Limb (tissue), 2 donors: ENCODE measurements around the gene KITLG.
"Not testable (repeated sequence)": the region's sequence is repeated elsewhere in the genome, so short reads cannot be mapped to it uniquely, and the experiment has no call there.

Experiments used
- DNase-seq, 2 donors: peaks; one replicate each; pipeline ENCODE4 v3.0.0-alpha.2; 2016; ENCODE audit errors: extremely low spot score in 2 of 2

KITLG gene

GRCh38 chr12:88544991-88545980 is 35.0 kb downstream of the KITLG start:
- no peak for DNase-seq

GRCh38 chr12:88539893-88540292 is 40.4 kb downstream of the KITLG start:
- DNase-seq: no peak

- no peak for DNase-seq
These were observed 41.6 kb downstream of the KITLG start for GRCh38 chr12:88538697-88539096.

DNA sequence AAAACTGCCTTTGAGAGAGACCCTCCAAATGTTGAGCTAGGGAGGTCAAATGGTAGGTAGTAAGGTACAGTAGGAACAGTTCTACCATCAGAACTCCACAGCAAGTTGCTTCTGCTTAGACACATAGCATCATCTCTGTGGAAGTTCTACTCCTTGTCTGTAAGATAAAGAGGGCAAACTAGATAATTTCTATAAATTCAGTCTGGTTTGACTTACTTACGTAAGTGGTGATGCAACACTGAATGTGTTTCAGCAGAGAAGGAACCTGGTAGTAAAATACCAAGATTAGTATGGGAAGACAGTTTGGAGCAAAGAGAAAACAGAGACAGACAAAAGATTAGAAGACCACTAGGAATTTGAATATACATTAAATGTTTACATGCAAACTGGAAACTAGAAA is 42.0 kb downstream of the KITLG start:
- DNase-seq: no peak

DNA sequence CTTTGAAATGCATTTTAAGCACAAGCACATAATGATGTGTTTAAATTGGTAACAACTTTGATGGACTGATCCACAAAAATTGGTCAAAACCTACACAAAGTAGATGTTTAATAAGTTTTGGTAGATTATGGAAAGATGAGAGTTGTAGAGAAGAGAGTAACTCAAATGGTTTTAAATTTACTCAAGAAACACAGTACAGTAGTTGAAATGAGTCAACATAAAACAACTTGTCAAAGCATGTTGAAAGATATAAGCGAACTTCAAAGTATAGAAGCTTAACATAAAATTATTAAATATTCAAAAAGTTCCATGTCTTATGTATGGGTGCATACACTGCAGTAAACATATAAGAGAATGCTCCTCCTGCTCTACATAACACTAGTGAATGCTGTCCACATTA is 49.4 kb downstream of the KITLG start:
- no peak for DNase-seq

GRCh38 chr12:88529531-88530488 is 50.5 kb downstream of the KITLG start:
- DNase-seq: no peak

GRCh38 chr12:88522961-88523360 is 57.3 kb downstream of the KITLG start:
- no peak for DNase-seq

DNA sequence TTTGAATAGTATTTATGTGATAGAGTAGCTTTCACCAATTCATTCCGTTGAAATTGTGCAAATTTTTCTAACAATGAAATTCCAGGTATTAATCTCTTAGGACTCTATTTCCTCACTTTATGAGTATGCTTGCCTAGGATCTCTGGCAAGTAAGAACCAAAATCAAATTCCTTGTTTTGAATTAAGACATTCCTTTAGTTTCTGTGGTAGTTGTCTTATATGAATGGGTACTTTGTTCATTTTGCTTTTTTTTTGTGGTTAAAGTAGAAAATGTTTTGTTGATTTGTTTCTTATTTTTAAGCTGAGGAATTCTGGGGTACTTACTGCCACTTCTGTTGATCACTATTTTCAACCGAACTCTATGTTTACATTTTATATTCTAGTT is 59.8 kb downstream of the KITLG start:
- no peak for DNase-seq

GRCh38 chr12:88519802-88520435 is 60.4 kb downstream of the KITLG start:
- DNase-seq: no peak

DNA sequence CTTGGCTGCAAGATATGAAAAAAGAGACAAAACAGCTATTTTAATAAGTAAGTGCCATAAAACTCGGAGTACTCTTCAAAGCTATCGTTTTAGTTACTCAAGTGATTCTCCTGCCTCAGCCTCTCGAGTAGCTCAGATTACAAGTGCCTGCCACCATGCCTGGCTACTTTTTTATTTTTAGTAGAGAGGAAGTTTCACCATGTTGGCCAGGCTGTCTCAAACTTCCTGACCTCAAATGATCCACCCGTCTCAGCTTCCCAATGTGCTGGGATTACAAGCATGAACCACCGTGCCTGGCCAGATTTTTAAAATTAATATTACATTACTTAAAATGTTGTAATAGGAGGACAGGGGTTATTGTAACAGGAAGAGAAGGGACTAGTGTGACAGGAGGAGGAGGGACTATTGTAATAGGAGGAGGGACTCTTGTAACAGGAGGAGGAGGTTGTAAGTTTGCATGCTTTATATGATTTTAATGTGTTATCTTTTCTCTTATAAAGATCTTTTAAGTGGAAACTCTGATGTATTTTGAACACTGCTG is 61.3 kb downstream of the KITLG start:
- no peak for DNase-seq

DNA sequence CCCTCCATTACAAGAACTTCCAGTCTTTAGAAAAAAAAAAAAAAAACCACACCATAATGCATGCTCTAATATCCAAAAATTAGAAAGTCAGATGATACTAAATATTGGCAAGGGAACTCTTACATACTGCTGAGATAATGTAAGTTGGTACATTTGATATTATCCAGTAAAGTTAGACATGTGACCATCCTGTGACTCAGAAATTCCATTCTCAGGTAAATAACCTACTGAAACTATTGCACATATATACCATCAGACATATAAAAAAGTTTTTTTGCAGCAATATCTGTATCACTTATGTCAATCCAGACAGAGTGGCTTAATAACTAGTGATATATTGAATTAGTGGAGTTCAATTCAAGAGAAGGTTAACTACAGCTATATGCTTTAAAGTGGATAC is 63.5 kb downstream of the KITLG start:
- no peak for DNase-seq

DNA sequence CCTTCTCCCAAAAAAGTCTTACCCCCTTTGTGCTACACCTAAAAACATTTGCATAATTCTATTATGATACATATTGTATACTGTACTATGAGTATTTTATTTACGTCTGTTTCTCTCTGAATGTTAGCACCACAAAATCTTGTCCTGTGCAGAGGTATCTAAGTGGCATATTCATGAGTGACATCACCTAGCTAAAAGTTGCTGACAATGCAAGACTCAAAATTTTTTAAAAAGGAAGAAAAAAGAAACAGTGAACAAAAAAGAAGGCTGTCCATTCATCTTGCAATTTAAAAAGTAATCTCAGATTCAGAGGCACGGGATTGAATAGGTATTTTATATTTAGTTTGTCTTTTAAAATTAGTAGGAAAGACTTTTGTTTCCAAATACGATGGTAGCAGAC is 69.4 kb downstream of the KITLG start:
- no peak for DNase-seq

GRCh38 chr12:88509851-88510250 is 70.4 kb downstream of the KITLG start:
- no peak for DNase-seq

GRCh38 chr12:88509347-88509746 is 70.9 kb downstream of the KITLG start:
- DNase-seq: no peak

DNA sequence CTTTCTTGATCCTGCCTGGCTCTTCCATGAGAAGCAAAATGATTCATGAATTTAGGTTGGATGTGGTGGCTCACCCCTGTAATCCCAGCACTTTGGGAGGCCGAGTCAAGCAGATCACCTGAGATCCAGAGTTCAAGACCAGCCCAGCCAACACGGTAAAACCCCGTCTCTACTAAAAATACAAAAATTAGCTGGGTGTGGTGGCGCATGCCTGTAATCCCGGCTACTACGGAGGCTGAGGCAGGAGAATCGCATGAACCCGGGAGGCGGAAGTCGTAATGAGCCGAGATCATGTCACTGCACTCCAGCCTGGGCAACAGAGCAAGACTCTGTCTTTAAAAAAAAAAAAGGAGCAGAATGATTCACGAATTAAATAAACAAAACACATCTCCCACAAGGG is 72.4 kb downstream of the KITLG start:
- not testable (repeated sequence) for DNase-seq

DNA sequence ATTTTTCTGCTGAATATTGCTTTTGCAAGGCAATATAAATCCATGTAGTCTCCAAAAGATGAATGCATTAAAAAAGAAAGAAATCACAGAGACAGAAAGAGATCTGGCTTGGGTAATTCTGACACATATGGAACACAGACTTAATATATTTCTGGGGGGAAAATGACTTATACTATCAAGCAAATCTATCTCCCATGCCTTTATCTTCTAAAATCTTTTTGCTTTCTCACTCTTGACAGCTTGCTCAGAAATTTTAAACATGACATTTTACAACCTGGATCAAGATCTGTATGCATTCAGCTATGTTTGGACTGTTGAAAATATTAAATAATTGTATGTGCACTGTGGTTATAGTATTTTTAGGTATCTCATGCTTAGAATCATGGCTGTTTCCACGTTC is 73.0 kb downstream of the KITLG start:
- DNase-seq: no peak

DNA sequence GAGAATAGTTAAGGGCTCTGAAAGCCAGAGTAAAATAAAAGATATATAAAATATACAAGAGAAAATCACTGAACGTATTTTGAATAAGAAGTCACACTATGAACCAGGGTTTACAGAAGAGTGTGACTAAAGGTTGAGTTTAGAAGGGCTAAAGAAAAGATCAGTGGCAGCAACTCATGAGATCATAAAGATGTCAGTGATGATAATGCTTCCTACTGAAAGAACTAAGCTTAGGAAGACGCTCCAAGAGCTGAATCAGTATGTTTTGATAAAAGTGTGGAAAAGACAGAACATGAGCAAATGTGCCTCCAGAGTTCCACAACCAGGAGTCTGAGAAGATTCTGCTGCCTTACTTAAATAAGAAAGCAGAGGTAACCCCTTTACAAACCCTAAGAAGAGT is 74.6 kb downstream of the KITLG start:
- DNase-seq: no peak

- DNase-seq: no peak
These were observed 77.0 kb downstream of the KITLG start for GRCh38 chr12:88503281-88503703.

- DNase-seq: no peak
These were observed 78.0 kb downstream of the KITLG start for GRCh38 chr12:88501972-88502938.

- no peak for DNase-seq
These were observed 83.3 kb downstream of the KITLG start for GRCh38 chr12:88496891-88497371.
